HG02610 (cell line): ENCODE data around the gene GET3.
"Not testable (repeated sequence)": the region's sequence is repeated elsewhere in the genome, so short reads cannot be mapped to it uniquely, and the experiment has no call there.

Experiments used
- ATAC-seq: cut with Tn5 transposase; IDR thresholded peaks from one replicate; pipeline ENCODE4 v1.9.1; 2021; ENCODE audit warnings: mild to moderate bottlenecking, moderate library complexity; ENCODE audit not compliant: unreplicated experiment

The GET3 gene

GRCh38 chr19:12736995-12737834 is at the start of gene GET3:
TSS of gene GET3 (plus strand) at chr19:12737497. CDS start at chr19:12737506, 9 bp downstream.
- peak; percentile 84 for ATAC-seq

- no peak for ATAC-seq
These were observed 48.3 kb upstream of the GET3 start for GRCh38 chr19:12689012-12689411.

GRCh38 chr19:12689581-12690216 is 47.6 kb upstream of the GET3 start:
- no peak for ATAC-seq

DNA sequence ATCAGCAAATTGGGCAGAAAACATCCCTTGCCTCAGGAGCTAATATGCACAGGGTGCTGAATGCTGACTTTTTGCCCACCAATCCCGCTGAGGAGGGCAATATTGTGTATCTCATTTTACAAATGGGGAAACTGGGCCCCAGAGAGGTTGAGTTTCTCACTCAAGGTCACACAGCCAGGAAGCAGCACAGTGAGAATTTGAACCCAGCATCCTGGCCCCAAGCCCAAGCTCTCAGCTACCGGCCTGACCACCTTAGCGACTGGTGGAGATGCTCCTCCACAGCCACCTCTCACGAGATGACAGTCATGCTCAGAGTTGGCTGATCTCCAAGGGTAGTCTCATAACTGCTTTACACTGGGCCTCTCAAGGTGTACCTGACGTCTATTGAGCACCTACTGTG is 44.3 kb upstream of the GET3 start:
- ATAC-seq = no peak

GRCh38 chr19:12694641-12695040 is 42.7 kb upstream of the GET3 start:
- no peak for ATAC-seq

GRCh38 chr19:12695096-12695495 is 42.2 kb upstream of the GET3 start:
- ATAC-seq = no peak

GRCh38 chr19:12695514-12695913 is 41.8 kb upstream of the GET3 start:
- ATAC-seq = no peak

DNA sequence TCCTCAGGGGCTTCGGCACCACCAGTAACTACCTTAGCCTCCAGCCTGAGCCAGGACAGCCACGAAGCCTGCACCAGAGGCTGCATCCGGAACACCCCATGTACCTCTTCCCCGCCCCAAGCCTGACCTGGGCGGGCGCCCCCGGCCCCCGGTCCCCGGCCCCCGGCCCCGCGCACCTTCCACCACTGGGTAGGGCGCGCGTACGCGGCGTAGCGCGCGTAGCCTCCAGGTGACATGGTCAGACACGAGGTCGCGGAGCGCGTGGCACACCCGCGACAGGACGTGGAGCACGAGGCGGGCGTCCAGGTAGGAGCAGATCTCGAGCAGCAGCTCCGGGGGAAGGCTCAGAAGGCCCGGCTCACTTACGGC is 41.3 kb upstream of the GET3 start:
- ATAC-seq = peak; percentile 13

GRCh38 chr19:12696366-12697335 is 40.6 kb upstream of the GET3 start, which contains the start of gene FBXW9:
TSS of gene FBXW9 (minus strand) at chr19:12696631. CDS start at chr19:12696581, 50 bp downstream.
- ATAC-seq = peak; percentile 69

GRCh38 chr19:12697425-12697824 is 39.9 kb upstream of the GET3 start:
- ATAC-seq = not testable (repeated sequence)

- no peak for ATAC-seq
These were observed 39.2 kb upstream of the GET3 start for GRCh38 chr19:12698138-12698537.

DNA sequence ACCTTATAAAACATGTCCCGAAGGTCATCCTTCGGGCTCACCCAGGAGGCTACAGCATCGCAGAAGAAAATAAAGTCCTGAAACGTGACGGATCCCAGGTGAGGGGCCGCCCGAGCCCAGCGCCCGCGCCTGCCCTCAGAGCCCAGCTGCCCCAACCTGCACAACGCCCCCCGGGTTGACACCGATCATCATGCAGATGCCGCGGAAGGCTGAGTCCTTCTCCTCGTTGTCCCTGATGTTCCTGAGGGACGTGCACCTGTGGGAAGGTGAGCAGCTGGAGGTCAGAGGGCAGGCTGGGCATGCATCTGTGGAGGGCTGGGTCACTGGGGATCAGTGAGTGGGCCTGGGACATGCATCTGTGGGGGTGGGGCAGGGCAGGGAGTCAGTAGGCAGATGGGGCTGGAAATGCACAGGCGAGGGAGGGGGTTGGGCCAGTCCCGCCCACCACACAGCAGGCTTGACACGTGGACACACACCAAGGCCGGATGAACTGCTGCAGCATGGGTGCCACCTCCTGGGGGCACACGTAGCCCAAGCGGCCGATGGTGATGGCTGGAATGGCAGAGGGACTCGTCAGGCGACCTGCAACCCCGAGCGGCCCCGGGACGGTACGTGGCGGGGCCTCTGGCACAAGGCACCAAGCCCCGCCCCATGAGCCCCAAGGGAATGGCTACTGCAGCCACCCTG is 35.6 kb upstream of the GET3 start:
- ATAC-seq = no peak

- ATAC-seq = no peak
These were observed 34.3 kb upstream of the GET3 start for GRCh38 chr19:12703046-12703445.

DNA sequence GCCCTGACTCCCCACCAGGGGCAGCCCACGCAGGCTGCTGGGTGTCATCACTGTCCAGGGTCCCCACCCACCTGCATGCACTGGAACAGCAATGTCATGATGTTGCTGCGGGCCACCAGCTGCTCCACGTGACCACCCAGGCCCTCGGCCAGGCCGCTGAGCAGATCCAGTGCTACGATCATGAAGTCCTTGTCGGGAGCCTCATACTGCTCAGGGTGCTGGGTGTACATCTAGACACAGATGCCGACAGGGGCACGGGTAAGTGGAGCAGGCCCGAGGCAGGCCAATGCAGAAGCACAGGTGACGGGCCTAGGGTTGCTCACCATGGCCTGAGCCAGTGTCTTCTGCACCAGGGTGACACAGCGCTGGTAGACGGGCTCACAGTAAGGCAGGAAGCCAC is 32.1 kb upstream of the GET3 start:
- ATAC-seq = no peak

DNA sequence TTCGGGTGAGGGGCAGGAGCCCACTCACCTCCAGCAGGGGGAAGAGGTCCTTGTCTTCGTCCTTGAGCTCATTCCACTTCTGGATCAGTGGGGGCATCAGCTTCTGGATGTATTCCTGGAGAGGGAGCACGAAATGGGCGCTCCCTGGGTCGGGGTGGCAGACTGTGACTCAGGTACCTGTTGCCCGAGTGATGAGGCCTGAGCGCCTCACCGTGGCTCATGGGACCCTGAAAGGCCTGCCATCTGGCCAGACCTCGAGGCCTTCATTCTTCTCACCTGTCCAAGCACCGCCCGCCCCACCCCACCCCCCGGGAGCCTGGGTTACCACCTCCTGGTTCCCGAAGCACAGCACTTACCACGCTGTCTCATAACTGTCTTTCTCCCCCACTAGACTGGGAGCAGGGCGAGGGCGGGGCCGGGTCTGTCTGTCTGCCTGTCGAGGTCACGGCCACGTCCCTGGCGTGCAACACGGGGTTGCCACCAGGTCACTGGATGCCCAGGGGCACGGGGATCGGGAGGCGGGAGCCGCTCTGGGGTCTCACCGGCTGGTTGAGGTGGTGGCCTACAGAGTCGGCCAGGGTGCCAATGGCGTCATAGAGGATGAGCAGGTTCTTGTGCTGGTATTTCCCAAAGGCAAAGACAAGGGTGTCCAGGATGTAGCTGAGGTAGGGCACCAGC is 31.5 kb upstream of the GET3 start:
- ATAC-seq = no peak

DNA sequence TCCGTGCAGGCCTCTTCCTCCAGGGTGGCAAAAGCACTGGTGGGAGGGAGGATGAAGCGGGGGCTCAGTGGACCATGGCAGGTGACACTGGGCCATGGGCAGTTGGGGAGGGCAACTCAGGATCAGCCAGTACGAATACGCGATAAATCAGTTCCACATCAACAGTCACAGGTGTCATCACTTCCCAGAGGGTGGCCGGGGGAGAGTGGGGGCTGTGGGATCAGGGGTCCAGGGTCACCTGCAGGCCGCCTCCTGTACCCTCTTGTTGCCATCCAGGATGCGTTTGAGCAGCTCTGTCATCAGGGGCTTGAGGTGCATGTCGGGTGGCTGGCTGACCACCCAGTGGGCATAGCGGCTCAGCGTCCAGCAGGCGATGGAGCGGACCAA is 31.0 kb upstream of the GET3 start:
- no peak for ATAC-seq

GRCh38 chr19:12708641-12709040 is 28.7 kb upstream of the GET3 start:
- no peak for ATAC-seq

DNA sequence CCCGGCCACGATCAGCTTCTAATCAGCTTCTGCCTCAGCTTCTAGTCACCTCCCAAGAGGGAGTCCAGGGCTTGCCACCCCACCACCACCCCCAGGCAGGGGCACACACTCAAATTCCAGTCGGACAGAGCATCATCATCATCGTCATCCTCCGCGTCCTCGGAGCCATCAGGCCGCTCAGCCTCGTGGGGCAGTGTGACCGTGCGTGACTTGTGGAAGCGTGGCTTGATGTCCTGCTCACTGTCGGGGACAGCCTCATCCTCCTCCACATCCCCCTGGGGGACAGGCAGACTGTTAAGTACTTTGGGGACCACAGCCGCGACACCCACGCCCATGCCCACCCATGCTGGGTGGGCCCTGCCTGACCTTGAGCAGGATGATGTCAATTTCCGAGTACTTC is 26.1 kb upstream of the GET3 start:
- ATAC-seq = no peak

- not testable (repeated sequence) for ATAC-seq
These were observed 25.2 kb upstream of the GET3 start for GRCh38 chr19:12712077-12712476.

DNA sequence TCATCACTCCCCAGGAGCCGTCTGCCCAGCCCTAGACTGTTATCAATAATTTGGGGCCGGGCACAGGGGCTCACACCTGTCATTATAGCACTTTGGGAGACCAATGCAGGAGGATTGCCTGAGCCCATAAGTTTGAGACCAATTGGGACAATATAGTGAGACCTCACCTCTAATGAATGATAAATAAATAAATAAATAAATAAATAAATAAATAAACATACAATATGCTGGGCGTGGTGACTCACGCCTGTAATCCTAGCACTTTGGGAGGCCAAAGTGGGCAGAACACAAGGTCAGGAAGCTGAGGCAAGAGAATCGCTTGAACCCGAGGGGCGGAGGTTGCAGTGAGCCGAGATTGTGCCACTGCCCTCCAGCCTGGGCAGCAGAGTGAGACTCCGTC is 24.0 kb upstream of the GET3 start:
- not testable (repeated sequence) for ATAC-seq
